GM12891 (cell line): Measurements from ENCODE around the gene NOL12.

Source experiments
- POLR2A ChIP-seq: IDR thresholded peaks from 2 replicates; pipeline ENCODE4 v1.6.1; 2011; ENCODE audit warnings: low read depth, low read length, control low read depth
- POLR2AphosphoS5 ChIP-seq: IDR thresholded peaks from 2 replicates; pipeline ENCODE4 v1.6.1; 2011; ENCODE audit warnings: low read depth, low read length, control low read depth
- POU2F2 ChIP-seq: IDR thresholded peaks from 2 replicates; pipeline ENCODE4 v1.6.1; 2011; ENCODE audit warnings: low read depth, mild to moderate bottlenecking, control low read depth, low read length, moderate library complexity
- TAF1 ChIP-seq: IDR thresholded peaks from 2 replicates; pipeline ENCODE4 v1.6.1; 2011; ENCODE audit warnings: low read depth, low read length, control low read depth

DNA sequence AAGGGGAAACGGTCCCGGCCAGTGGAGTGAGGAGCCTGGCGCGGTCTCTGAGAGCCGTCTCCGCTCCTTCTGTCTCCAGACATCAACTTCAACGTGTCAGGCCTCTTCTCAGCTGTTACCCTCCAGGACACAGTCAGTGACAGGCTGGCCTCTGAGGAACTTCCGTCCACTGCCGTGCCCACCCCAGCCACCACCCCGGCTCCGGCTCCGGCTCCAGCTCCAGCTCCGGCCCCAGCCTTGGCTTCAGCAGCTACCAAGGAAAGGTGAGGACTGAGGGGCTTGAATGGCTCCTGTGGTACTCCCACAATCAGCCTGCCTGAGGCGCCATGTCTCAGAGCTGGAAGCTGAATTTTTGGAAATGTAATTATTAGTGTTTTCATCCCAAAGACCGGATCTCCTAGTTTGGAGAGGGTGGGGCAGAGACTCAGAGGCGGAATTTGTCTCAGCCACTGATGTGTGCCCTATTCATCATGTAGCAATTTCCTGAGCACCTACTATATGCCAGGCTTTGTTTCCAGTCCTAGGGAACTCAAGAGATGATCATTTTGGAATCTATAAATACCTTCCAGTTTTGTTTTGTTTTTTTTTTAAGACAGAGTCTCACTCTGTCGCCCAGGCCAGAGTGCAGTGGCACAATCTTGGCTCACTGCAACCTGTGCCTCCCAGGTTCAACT, 35.5 kb upstream of the NOL12 start:
- TF ChIP-seq POLR2A (no peak), TAF1 (no peak), POU2F2 (no peak), POLR2AphosphoS5 (no peak)
